ENCODE results near the gene SLC43A2. TPM values are rescaled to one million over a fixed set of nuclear protein-coding genes. Genes with fewer than 3 reads are reported as not detected.

Gene SLC43A2
- total RNA-seq, 4 donors from 2014 or later = 7.1 to 20.0 (median 13.7) TPM

DNA sequence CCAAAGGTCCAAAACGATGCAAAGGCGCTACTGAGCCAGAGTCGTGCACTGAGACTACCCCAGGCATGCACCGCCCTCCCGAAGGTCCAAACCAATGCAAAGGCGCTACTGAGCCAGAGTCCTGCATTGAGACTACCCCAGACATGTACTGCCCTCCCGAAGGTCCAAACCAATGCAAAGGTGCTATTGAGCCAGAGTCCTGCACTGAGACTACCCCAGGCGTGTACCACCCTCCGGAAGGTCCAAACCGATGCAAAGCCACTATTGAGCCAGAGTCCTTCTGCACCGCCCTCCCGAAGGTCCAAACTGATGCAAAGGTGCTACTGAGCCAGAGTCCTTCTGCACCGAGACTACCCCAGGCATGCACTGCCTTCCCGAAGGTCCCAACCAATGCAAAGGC, 27.1 kb downstream of the SLC43A2 start:
- TF ChIP-seq POLR2AphosphoS5 (IDR thresholded peaks at IDR 0.05) = no peak
- no peak for TF ChIP-seq EP300 (IDR thresholded peaks at IDR 0.05)
- no peak for TF ChIP-seq CTCF (IDR thresholded peaks at IDR 0.05)
- TF ChIP-seq POLR2A (IDR thresholded peaks at IDR 0.05; ENCODE audit: low read depth) = no peak
- H3K27me3 ChIP-seq = no peaks in the 10 kb centered on the region
- H3K36me3 ChIP-seq = peaks cover 0 to 6% (median 2%) of the 10 kb centered on the region in 4 donors
- peaks cover 0 to 9% (median 8%) of the 10 kb centered on the region in 4 donors for H3K4me1 ChIP-seq
- no peak overlapping the region for H3K4me3 ChIP-seq
- no peaks in the 10 kb centered on the region for H3K9me3 ChIP-seq
- intact Hi-C loops (cut with DNase I) = no loop called here
- no peak overlapping the region for H3K27ac ChIP-seq (replicated peaks in 1 of 4)
- DNase-seq (ENCODE audit: extremely low spot score) = no peak
- WGBS = 97% methylated on average over 14 of the region's 14 CpGs

GRCh38 chr17:1598399-1599095, 30.1 kb downstream of the SLC43A2 start:
- Histone ChIP-seq H3K9me3 (no peaks in the 10 kb centered on the region), H3K27ac (replicated peaks in 1 of 4) (no peak overlapping the region), H3K27me3 (no peaks in the 10 kb centered on the region), H3K36me3 (peaks cover 0 to 6% (median 2%) of the 10 kb centered on the region in 4 donors), H3K4me1 (no peaks in the 10 kb centered on the region), H3K4me3 (no peak overlapping the region)
- intact Hi-C loops (cut with DNase I) = no loop called here
- WGBS = 95% methylated on average over 8 of the region's 8 CpGs
- TF ChIP-seq EP300 (IDR thresholded peaks at IDR 0.05) (no peak), POLR2A (IDR thresholded peaks at IDR 0.05; ENCODE audit: low read depth) (no peak), POLR2AphosphoS5 (IDR thresholded peaks at IDR 0.05) (no peak), CTCF (IDR thresholded peaks at IDR 0.05) (no peak)
- no peak for DNase-seq (ENCODE audit: extremely low spot score)

DNA sequence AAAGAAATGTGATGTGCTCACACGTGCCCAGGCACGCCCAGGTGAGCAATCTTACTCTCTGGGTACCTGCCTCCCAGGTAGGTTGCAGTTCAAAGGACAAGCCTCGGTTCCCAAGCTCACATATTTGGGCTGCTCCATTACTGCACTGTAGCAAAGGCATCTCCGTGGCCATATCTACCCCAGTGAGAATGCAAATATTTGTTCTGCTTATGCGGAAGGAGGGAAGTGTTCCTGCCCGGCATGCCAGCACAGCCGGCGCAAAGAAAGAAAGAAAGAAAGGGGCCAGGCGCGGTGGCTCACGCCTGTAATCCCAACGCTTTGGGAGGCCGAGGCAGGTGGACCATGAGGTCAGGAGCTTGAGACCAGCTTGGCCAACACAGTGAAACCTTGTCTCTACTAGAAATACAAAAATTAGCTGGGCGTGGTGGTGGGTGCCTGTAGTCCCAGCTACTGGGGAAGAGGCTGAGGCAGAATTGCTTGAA, 30.7 kb downstream of the SLC43A2 start:
- TF ChIP-seq POLR2A (IDR thresholded peaks at IDR 0.05; ENCODE audit: low read depth) = no peak
- no peak for TF ChIP-seq EP300 (IDR thresholded peaks at IDR 0.05)
- TF ChIP-seq POLR2AphosphoS5 (IDR thresholded peaks at IDR 0.05) = no peak
- TF ChIP-seq CTCF (IDR thresholded peaks at IDR 0.05) = no peak
- Histone ChIP-seq H3K36me3 (peaks cover 0 to 11% (median 2%) of the 10 kb centered on the region in 4 donors), H3K4me1 (no peaks in the 10 kb centered on the region), H3K9me3 (no peaks in the 10 kb centered on the region), H3K27ac (replicated peaks in 1 of 4) (no peak overlapping the region), H3K27me3 (no peaks in the 10 kb centered on the region), H3K4me3 (no peak overlapping the region)
- intact Hi-C loops (cut with DNase I) = no loop called here
- 95% methylated on average over 14 of the region's 14 CpGs for WGBS
- DNase-seq (ENCODE audit: extremely low spot score) = no peak

DNA sequence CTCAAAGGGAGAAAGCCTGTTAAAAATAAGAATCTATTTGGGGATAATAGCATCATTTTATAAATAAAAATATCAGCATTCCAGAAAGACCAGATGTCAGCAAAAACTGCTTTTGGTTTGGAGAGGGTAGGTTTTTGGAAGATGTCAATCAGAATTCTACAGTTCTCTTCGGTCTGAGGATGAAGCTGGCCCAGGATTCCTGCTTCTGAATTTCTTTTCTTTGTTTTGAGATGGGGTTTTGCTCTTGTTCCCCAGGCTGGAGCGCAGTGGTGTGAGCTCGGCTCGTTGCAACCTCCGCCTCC, 35.1 kb downstream of the SLC43A2 start:
- H3K36me3 ChIP-seq = peaks cover 0 to 27% (median 4%) of the 10 kb centered on the region in 4 donors
- peaks cover 15 to 21% (median 18%) of the 10 kb centered on the region in 4 donors for H3K4me1 ChIP-seq
- no peak overlapping the region for H3K4me3 ChIP-seq
- H3K9me3 ChIP-seq = no peaks in the 10 kb centered on the region
- H3K27ac ChIP-seq (replicated peaks in 1 of 4) = no peak overlapping the region
- no peaks in the 10 kb centered on the region for H3K27me3 ChIP-seq
- WGBS = 89% methylated on average over 5 of the region's 5 CpGs
- TF ChIP-seq CTCF (IDR thresholded peaks at IDR 0.05) = no peak
- no peak for TF ChIP-seq POLR2A (IDR thresholded peaks at IDR 0.05; ENCODE audit: low read depth)
- no peak for TF ChIP-seq EP300 (IDR thresholded peaks at IDR 0.05)
- TF ChIP-seq POLR2AphosphoS5 (IDR thresholded peaks at IDR 0.05) = no peak
- intact Hi-C loops (cut with DNase I) = no loop called here
- DNase-seq (ENCODE audit: extremely low spot score) = no peak

Data from esophagus muscularis mucosa (tissue), 4 donors.